GM10266 (cell line): ENCODE results near the gene LRRC3C.
A peak's percentile ranks its signal among the peaks of the same experiment; 100 is the strongest.
"Not testable (repeated sequence)": the region's sequence is repeated elsewhere in the genome, so short reads cannot be mapped to it uniquely, and the experiment has no call there.

ENCODE experiments used
- DNase-seq: peaks from one replicate; pipeline ENCODE4 v3.0.0; 2012; ENCODE audit errors: extremely low spot score
- CTCF ChIP-seq: IDR thresholded peaks from 2 replicates; pipeline ENCODE4 v1.5.1; 2012; ENCODE audit warnings: mild to moderate bottlenecking, low read depth; ENCODE audit not compliant: control insufficient read depth, insufficient read depth; ENCODE audit errors: missing control alignments

The LRRC3C gene, protein sequence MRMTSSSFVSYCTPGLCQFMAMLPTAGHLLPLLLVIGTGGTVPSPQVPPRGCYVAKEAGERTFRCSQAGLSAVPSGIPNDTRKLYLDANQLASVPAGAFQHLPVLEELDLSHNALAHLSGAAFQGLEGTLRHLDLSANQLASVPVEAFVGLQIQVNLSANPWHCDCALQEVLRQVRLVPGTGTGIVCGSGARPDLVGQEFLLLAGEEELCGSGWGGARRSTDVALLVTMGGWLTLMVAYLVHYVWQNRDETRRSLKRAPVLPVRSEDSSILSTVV

DNA sequence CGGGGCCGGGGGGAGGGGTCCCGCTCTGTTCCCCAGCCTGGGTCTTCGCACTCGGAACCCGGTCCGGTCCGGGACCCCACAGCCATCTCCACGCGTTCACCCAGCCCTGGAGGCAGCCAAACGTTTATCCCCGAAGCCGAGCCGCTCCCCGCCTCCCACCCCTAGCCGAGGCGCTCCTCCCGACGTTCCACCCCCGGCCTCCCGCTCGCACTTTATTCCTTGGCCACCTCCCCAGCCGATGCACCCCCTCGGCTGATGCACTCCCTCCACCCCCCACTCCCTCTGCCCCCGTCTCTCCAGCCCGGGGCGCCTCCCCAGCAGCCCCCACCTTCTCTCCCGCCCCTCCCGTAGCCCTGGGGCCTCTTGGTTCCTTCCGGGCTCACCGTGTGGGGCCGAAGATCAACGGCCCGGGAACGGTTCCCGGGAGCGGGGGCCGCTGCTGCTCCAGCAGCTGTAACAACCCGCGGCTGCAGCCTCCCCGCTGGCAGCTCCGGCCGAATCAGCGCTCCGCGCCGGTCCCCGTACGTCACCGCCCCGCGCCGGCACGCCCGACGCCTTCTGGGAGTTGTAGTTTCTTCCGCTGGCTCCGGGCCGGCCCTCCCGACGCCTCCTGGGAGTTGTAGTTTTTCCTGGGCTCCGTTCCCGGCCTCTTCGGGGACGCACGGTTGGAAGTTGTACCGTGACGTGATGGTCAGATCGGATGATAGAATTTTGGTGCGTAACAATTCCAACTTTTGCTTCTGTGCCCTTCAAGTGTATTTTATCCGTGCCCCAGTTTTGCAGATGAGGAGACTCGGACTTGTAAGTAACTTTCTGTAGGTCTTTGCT is at the start of gene LRRC3C, which contains the start of gene ORMDL3:
Gene LRRC3C (plus strand): TSS at position 632 of the 828 bp plus-strand sequence. CDS start 13,792 bp downstream, outside the sequence.
Gene ORMDL3 (minus strand): TSS at position 501 of the 828 bp plus-strand sequence. CDS start 3,398 bp downstream, outside the sequence.
- TF ChIP-seq CTCF = no peak
- DNase-seq = peak; percentile 87

DNA sequence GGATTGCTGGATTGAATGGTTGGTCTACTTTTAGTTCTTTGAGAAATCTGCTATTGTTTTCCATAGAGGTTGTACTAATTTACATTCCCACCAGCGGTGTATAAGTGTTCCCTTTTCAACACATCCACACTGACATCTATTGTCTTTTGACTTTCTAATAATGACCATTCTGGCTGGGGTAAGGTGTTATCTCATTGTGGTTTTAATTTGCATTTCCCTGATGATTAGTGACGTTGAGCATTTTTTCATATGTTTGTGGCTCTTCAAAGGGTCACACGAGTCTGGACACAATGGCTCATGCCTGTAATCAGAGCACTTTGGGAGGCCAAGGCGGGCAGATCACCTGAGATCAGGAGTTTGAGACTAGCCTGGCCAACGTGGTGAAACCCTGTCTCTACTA is 41.4 kb upstream of the LRRC3C start:
- DNase-seq = not testable (repeated sequence)

GRCh38 chr17:39887078-39887477 is 40.5 kb upstream of the LRRC3C start:
- no peak for TF ChIP-seq CTCF

GRCh38 chr17:39889200-39889599 is 38.3 kb upstream of the LRRC3C start:
- no peak for DNase-seq
- no peak for TF ChIP-seq CTCF

More at GRCh38 chr17:39887078-39887477, 40.5 kb upstream of the LRRC3C start:
- no peak for DNase-seq

GRCh38 chr17:39894681-39895376 is 32.7 kb upstream of the LRRC3C start:
- TF ChIP-seq CTCF = no peak
- DNase-seq = no peak

DNA sequence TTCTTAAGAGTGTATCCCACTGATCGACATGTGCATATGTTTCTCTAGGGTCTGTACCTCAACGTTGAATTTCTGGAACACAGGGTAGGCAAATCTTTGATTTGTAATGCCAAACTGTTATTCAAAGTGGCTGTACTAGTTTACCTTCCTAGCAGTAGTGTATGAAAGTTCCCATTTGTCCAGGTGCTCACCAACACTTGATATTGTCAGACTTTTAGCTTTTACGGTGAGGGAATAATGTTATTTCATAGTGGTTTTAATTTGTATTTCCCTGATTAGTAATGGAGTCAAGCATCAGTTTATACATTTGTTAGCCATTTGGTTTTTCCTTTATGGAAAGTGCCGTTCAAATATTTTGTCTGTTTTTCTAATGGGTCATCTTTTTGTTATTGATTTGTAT is 29.4 kb upstream of the LRRC3C start:
- no peak for TF ChIP-seq CTCF
- DNase-seq = no peak

- TF ChIP-seq CTCF = no peak
- no peak for DNase-seq
These were observed 28.3 kb upstream of the LRRC3C start for GRCh38 chr17:39899215-39899614.

- DNase-seq = not testable (repeated sequence)
These were observed 25.5 kb upstream of the LRRC3C start for GRCh38 chr17:39902027-39902426.
